DMS 273 (cell line): ENCODE measurements around the gene BANP.
"Not testable (repeated sequence)": the region's sequence is repeated elsewhere in the genome, so short reads cannot be mapped to it uniquely, and the experiment has no call there.

Experiments
- DNase-seq: peaks from one replicate; lab custom pipeline; 2025; ENCODE audit not compliant: unreplicated experiment; lab: John Stamatoyannopoulos, UW

Gene BANP

DNA sequence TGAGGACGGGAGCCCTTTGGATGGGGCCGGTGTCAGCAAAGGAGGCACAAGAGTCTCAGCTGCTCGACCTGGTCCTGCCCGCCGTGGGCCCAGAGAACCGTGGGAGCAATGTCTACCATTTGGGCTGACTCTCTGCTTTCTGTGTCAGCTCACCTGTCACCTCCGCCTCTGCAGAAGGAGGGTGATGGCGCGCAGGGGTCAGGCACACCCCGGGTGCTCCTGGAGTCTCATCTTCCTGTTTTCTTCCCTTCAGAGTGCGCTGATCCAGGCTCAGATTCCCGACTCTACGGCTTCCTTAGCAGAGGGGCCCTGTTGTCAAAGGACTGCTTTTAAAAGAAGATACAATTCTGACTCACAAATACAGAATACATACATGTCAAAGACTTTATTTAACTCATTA is 167.1 kb downstream of the BANP start:
- no peak for DNase-seq

DNA sequence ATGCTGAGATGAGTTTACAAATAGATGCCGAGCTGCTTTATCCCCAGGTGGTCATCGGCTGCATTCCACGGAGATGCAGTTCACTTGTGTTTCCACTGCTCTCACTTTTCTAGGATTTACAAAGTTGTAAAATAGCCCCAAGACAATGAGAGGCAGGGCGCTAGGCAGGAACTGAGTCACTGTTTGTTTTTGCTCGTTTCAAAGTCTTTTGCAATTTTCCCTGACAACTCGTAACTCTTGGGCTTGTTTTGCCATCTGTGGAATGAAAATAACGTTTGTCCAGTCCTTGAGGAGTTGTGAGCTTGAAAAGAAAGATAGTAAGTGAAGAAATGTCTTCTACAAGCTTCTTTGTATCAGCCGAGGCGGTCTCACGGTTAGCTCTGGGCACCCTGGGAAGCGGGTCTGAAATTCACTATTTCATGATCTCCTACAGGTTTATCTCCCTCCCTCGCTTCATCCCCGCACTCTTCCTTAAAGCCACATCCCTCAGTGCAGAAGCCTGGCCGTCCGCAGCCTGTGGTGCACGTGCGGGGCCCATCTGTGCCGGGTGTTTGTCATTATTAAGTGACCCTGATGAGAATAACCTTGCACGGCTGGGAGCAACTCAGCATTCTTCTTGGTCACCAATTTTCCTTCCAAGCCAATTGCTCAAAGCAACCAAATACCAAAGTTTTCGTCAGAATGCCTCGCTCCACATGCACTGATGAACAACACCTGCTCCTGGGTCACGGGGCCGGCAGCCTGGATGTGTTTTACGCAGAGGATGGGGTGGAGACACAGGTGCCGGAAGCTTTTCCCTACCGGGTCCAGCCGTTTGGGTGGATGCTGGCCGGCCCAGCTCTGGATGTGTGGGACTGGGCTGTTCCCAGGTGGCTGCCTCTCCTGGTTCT is 167.9 kb downstream of the BANP start:
- not testable (repeated sequence) for DNase-seq

DNA sequence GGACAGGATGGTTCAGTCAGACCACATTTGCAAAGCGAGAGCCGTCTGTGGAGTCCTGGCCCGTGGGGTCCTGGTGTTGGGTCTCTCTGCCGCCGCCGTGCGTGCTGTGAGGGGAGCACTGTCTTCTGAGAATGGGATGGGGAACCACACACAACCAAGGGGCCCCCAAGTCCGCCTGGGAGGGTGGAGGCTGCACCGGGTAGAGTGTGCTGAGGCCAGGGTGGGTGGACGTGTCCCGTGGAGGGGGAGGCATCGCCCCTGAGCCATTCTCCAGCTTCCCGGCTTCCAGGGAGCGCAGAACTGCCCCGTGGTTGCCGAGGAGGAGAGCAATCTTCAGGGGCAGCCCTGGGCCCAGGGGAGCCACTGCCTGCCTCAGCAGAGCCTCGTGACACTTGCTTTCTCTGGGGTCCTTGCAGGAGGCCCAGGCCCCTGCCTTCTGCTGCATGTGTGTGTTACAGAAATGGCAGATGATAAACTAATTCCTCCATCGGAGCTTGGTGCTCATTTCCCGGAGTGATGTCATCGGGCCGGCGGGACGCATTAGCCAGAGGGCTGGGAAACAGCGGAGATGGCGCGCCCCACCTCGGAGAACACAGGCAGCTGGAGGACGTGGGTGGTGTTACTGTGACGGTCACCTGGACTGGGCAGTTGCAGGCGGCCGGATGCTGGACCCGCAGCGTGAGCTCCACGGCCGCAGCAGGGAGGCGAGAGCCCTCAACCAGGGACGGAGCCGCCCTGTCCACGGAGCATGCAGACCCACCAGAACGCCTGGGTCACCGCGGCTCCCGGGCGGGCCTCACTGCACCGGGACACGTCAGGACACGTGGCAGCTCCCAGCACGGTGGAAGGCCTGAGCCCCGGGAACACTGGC is 168.9 kb downstream of the BANP start:
- DNase-seq: not testable (repeated sequence)

DNA sequence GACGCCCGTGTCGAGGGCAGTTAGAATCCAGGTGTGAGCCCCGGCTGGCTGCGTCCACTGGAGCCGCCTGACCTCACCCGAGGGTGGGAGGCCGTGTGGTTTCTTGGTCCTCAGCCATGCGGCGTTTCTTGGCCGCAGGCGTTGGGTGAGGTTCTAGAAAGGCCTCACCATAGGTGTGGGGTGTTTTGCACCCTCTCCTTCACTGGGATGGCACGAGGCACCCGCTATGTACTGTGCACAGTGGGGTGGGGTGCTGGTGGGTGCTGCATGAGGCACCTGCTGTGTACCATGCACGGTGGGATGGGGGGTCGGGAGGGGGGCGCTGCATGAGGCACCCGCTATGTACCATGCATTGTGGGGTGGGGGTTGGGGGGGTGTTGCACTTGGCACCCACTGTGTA is 169.6 kb downstream of the BANP start:
- DNase-seq: no peak

DNA sequence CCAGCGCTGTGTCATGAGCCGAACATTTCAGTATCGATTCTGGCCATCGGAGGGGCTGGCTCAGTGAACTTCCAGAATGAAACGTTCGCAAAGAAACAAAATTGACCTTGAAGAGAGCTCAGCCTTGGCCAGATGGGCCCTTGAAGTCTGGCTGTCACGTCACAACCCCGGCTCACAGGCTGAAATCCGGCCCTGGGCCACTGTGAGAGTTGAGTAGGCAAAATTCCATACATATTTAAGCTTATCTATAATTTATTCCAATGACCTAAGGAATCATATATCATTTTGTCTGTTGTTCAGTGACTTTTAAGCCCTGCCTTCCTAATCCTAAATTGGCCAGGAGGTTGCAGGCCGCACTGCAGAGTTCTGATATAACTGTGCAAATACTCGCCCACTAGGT is 170.2 kb downstream of the BANP start:
- peak; percentile 59 for DNase-seq

DNA sequence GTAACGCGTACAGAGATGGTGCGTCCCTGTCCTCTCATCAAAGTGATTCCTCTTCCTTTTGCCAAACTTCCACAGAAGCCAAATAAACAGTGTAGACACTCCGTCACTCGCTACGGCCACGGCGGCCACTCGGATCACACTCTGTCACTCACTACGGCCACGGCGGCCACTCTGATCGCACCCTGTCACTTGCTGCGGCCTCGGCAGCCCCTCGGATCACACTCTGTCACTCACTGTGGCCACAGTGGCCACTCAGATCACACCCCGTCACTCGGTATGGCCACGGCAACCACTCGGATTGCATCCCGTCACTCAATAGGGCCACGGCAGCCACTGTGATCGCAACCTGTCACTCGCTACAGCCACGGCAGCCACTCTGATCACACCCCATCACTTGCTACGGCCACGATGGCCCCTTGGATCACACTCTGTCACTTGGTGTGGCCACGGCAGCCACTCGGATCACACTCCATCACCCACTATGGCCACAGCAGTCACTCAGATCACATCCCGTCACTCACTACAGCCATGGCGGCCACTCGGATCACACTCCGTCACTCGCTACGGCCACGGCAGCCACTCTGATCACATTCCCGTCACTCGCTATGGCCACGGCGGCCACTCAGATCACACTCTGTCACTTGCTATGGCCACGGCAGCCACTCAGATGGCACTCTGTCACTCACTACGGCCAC is 170.8 kb downstream of the BANP start:
- DNase-seq: no peak
